ENCODE measurements around the gene AMPD2.

GRCh38 chr1:109659997-109660690 is 40.5 kb downstream of the AMPD2 start:
- TF ChIP-seq SPI1 (IDR thresholded peaks at IDR 0.05; ENCODE audit: low read depth, low read length) (no peak), POLR2A (IDR thresholded peaks at IDR 0.05; ENCODE audit: low read depth, low read length) (no peak), POLR2AphosphoS5 (IDR thresholded peaks at IDR 0.05; ENCODE audit: low read depth, low read length) (no peak), POU2F2 (IDR thresholded peaks at IDR 0.05; ENCODE audit: low read depth, low read length) (no peak), PAX5 (IDR thresholded peaks at IDR 0.05; ENCODE audit: insufficient read depth, low read length, severe bottlenecking) (no peak), TAF1 (IDR thresholded peaks at IDR 0.05; ENCODE audit: low read depth, low read length) (no peak)
